GM21717 (cell line): ENCODE measurements around the gene SMCP.

Source experiments
- ATAC-seq: cut with Tn5 transposase; IDR thresholded peaks from one replicate; pipeline ENCODE4 v1.9.1; 2021; ENCODE audit warnings: mild to moderate bottlenecking, moderate library complexity; ENCODE audit not compliant: unreplicated experiment

Gene SMCP, protein sequence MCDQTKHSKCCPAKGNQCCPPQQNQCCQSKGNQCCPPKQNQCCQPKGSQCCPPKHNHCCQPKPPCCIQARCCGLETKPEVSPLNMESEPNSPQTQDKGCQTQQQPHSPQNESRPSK

DNA sequence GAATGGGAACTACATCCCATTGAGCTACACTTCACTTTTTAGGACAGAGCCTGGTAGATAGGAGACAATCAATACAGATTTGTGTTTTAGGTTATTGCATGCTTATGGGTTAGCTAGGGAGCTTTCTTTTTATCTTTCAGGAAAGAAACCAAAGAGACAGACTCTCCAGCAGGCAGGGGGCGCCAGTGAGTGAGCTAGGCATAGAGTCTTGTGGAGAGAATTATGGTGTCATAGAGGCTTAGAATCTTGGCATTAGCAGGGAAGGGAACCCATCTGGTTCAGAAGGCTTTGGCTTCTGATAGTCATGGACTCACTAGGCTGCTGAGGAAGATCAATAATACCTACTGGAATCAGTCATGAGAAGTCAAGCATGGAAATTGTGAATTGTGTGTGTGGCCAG is at the start of gene SMCP:
Gene SMCP (plus strand): TSS at position 281 of the 400 bp plus-strand sequence. CDS start 6,101 bp downstream, outside the sequence.
- ATAC-seq = no peak

DNA sequence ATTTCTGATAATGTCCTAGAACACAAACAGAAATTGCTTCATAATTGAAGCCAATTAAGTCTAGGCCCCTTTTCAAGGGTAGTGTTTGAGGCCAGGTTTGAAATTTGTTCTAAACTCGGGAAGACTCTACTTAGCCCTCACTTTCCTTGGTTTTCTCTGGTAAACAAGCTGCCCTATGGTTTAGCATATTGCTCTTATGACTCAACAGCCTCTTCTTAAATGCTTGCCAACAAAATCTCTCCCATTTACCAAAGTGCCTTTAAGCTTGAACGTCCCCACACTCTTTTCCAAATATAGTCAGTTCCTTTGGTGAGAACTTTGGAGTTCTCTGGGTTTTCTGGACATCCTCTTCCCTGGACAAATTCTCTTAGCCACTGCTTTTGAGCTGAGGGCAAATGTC is 41.3 kb upstream of the SMCP start:
- ATAC-seq = no peak

DNA sequence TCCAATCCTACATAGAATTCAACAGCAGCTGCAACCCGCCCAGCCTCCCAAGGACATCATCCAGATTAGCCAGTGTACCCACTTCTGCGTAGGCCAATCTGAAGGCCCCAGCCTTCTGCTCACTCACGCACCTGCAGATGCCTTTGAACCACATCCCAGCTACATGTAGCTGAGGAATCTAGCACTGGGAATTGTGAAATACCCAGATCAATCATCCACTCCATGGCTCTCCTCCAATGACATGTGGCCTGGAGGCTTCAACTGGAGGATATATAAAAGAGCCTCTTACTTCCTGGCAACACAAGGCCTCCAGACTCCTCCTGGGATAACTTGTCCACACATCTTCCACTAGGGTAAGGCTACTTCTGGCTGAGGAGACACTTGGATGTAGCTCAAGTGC is 35.6 kb upstream of the SMCP start, which contains the start of gene LCE6A:
Gene LCE6A (plus strand): TSS at position 301 of the 400 bp plus-strand sequence. CDS start 665 bp downstream, outside the sequence.
- no peak for ATAC-seq

DNA sequence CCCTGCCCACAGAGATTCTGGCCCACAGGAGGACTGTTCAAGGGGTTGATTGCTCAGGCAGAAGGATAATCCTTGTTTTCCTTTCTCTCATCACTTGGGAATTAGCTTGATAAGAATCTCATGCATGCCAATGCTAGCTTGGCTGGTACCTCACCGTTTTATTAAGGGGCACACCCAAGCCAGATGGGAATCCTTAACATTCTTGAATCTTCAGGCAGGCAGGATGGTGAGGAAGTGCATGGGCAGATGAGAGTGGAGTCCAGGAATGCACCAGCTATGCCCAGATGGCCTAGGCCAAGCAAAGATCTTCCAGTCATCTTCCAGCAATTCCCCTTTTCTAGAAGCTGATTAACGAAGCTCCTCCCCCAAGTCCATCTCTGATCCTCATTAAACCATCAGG is 22.5 kb upstream of the SMCP start:
- no peak for ATAC-seq

DNA sequence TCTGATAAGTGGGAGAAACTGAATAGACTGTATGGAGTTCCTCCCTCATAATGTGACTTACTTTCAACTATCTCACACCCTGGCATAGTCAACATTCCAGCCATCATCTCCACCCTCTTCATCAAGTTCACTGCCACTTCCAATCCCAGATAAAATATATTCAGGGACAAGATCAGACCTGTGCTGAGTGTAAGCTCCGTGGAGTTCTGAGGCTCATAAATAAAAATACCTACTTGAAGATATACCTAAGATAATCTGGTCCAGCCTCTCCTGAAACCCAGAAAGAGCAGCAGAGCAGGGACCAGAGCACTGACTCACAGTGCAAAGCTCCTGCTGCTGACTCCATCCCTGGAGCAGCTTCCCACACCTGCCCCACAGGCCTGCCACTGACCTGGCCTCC is 20.1 kb upstream of the SMCP start:
- no peak for ATAC-seq

DNA sequence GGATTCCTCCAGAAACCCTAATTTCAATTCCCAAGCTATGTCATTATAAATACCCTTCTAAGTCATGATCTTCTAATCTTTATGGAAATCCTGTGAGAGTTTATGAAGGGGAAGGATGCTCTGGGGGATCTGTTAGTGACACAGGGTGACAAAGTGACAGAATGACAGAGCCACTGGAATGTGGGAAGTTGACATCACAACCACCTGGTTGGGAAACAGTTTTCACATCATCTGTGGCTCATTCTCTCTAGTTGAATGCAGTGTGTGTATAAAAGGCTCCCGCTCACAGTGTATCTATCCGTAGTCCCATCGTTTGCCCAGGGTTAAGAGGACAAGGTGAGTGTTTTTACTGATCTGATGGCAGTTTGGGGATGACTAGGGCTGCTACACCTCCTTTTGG is 18.4 kb upstream of the SMCP start, which contains the start of gene LCE7A:
Gene LCE7A (plus strand): TSS at position 301 of the 400 bp plus-strand sequence. CDS start 702 bp downstream, outside the sequence.
- no peak for ATAC-seq

DNA sequence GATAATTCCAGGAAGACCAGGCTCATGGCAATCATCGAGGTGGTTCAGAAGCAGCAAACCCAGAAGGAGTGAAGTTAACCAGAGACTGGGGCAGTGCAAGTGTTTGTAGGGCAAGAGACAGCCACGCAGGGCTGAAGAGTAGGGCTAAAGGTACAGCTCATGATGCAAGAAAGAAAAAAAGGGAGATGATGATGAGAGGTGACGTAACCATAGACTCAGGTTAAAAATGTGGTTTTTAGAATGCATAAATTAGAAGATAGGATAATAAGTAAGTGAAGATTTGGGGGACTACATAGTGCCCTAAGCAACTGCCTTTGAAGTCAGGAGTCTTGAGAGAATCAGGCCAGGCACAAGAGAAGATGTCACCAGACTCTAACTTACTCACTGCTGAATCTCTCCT is 18.0 kb upstream of the SMCP start:
- no peak for ATAC-seq

DNA sequence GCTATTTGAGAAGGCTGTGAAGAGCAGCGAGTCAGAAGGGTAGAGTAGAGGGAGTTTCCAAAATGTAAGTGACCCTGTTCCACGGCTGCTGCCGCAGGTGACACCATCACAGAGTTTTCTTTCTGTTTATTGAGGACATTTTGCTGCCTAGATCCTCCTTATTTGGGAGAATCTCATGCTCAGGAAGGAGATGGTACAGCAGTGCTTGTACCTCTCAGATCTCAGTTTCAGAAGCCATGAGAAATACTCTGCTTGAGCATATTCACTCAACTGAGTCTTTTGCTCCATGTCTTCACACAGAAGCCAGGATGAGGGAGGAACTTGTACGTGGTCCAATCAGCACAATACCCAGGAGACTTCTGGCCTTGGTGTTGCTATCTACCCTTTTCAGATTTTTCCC is 16.7 kb upstream of the SMCP start:
- ATAC-seq = no peak

DNA sequence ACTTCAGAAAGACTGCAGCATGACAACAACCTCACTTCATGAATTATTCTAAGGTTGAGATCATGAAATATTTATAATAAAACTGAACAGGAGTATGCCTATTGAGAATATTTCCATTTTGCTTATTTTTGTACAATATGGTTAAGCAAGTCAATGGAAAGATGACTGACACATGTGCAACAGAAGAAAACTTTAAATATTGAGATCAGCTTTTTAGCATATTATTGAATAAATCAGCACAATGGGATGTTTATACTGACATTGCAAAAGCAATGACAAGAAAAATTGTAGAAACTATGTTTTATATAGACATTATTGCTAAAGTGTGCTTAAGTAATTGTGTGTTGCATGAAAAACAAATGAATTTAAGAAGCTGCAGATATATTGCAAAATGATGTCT is 13.7 kb upstream of the SMCP start:
- no peak for ATAC-seq

DNA sequence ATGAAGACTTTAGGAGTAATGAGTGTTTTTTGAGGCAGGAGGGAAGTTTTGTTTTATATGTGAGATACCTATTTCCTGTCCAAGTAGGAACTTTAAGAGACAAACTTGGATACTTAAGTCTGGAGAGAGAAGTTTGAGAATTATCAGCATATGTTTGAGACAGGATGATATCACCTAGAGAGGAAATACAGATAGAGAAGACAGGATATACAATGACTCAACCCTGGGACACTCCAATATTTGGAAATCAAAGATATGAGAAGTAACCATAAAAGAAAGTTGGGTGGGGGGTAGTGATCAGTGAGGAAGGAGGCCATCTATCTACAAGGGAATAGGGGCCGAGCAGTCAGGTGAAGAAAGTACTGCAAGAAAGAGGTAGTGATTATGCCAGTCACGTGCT is 11.8 kb upstream of the SMCP start:
- ATAC-seq = no peak

DNA sequence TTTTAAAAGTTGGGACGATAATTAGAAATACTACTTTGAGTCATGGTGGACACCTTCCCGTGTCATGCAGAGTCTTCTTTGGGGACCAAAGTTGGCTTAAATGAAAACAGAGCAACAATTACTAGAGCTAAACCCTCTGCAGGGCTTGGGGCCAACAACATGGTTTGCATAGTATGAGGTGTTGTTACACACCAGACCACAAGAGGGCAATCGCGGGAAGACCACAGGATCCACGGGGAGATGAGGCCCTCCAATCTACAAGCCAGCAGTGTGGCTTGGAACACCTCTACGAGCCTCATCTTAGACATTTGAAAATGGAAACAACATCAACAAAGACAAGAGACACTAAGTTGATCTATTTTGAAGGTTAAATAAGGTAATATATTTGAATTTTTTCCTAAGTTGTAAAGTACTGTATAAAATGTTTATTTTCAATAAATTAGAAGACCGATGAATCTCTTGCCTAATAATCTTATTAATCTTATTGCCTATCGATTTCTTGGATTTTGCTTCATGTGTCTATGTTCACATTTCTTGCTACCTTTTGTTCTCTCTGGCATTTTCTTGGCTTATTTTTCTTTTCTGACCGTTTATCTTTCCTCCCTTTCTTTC is 8.2 kb upstream of the SMCP start:
- ATAC-seq = no peak

DNA sequence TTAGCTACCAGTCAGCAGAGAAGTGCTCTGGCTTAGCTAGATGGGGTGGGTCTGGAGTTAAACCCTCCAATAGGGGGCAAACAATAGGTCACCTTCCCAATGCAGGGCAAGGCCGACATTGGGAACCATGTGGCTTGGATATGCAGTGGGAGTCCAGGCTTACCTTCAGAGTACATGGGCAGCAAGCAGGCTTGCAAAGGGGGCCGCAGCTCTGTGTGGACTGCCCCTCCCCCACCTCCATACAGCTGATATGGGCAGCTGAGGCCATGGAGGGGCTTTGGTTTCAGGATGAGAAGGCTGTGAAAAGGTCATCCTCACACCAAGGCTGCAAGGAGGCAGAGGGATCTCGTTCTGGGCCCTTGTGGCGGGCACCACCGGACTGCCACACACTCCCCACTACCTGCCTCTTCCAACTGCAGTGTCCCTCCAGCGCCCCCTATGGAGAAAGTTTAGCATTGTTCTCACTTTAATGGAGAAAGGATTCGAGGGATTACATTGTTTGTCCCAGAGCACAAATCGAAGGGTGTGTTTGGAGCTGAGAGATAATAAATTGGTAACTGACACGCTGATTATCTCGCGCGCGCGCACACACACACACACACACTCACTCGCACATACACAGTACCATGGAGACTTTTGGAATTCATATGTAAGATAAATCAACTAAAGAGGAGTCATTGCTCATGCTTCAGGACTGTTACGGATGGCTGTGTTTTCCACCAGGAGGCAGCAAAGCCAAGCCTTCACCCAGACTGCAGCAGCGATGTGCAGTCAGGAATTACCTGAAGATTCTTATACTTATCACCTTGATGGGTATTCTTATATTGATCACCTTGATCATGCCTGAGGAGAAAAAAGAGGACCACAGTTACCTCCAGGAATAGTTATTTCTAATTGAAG is 7.0 kb upstream of the SMCP start:
- ATAC-seq = no peak

DNA sequence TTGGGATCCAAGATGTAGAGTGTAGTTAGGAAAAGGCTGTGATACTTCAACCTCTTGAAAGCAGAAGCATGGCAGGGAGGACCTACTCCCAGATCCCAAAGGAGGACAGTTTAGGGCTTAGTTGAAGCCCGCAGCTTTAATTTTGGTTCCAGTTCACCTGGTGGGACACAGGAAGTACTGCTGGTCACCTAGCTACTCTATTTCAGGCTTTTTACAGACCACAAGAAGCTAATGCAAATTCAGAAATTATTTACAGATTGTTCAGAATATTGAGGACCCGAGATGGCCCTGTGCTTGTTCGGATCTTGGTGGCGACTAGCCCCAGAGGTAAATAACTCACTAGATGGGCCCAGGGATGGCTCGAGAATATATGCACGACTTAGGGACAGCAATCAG is 6.4 kb upstream of the SMCP start:
- ATAC-seq = no peak

DNA sequence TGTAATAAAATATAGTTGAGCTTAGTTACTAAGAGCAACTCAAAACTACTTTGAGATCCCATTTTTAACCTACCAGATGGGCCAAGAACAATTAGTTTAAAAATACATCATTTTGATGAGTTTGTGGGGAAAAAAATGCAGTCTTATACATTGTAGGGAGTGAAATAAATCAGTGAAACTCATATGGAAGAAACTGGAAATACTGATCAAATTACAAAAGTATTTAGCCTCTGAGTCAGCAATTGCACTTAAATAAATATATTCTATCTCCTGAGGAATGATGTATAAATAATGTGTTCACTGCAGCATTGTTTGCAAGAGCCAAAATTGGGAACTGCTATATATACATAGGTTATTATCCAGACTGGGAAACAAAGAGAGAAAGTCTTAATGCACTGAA is 4.6 kb upstream of the SMCP start:
- no peak for ATAC-seq

DNA sequence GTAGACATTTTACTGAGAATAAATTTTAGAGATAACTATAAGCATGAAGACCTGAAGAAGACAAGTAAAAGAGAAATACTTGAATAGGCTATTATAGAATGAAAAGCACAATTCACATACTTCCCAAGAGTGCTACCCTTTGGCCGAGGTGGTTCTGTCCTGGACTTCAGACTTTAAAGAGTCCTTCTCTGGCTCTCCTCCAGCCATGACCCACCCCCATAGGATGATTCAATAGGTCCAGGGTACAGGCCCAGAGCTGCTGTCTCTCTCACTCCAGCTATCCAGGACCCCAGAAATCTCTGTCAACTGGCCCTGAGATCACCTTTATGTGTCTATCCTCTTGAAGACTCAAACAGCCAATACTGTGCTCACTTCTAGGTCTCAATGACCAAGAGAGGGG is 1.3 kb upstream of the SMCP start:
- no peak for ATAC-seq

DNA sequence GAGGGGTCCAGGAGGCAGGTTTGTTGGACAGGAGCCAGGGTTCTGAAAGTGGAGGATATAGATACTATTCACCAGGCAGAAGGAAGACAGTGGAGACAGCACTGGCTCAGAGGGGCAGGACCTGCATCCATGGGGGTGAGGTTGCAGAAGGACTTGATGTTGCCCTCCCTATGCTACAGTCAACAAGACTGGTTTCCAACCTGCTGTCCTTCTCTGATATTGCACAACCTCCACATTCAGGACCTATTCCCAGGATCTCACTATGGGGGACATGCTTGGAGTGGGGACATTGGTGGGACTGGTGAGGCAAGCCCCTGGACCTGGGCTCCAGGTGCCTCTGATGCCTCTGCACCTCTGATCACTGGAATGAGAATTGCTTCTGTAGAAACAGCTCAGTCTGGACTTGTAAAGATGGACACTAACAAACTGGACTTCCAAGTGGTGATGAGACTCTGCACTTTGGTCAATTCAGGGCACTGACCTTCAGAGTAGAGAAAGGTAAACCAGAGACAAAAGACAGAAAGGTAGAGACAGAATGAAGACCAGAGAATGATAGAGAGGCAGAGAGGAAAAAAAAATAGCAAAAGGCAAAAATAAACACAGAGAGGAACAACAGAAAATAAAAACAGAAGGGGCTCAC is 1.6 kb downstream of the SMCP start:
- ATAC-seq = no peak

DNA sequence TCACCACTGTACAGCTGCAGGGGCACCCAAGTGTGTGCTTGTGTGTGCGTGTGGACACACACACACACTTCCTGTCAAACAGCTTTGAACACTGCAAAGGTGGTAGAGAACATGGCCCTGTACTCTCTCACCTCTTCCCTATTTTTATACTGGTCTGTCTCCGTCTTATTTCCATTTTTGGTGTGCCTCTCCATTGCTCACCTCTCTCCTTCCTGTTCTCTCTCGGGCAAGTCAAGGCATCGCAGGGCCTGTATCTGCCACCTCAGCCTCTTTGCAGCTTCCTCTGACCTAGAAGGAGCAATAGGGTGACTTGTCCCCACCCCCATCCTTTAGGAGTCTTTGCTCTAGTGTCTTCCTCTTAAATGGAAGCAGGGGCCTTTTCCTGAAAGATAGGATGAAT is 2.2 kb downstream of the SMCP start:
- ATAC-seq = no peak

DNA sequence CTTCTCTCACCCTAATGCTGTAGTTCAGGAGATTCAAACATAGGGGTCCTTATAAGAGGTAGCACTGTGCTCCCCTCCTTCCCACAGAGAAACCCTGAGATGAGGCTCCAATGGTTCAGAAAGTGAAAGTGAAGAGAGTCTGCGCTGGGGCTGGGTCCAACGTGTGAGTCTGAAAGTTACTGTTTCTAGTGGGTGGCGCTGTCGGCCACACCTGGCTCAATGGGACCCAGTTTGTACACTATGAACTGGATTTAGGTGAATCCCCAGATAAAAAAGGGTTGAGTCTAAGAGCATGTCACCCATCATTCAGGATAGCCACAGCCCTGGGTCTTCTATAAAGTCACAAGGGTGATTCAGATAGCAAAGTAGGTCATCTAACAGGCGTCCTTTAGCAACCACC is 2.8 kb downstream of the SMCP start:
- ATAC-seq = no peak

DNA sequence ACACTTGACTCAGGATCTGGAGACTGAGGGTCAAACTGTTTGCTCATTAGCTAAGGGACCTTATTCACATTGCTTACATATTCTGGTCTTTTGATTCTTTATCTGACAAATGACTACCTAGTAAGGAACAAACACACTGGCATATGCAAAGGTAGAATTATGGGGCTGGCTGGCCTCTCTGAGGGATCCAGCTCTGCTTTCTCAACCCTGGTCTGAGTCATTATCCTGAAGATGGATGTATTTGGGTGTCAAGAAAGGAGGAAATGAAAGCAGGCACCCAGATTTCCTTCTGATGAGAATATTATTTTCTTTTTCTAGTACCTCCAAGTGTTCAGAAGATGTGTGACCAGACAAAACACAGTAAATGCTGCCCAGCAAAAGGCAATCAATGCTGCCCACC is 6.0 kb downstream of the SMCP start:
- ATAC-seq = no peak

DNA sequence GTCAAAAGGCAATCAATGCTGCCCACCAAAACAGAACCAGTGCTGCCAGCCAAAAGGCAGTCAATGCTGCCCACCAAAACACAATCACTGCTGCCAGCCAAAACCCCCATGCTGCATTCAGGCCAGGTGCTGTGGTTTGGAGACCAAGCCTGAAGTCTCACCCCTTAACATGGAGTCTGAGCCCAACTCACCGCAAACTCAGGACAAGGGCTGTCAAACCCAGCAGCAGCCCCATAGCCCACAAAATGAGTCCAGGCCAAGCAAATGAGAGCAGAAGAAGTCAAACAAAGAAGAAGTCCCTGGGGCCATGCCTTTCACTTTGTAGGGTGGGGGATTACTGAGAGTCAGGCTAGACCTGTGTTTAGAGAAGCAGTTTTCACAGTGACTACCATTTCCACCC is 6.4 kb downstream of the SMCP start:
- no peak for ATAC-seq

DNA sequence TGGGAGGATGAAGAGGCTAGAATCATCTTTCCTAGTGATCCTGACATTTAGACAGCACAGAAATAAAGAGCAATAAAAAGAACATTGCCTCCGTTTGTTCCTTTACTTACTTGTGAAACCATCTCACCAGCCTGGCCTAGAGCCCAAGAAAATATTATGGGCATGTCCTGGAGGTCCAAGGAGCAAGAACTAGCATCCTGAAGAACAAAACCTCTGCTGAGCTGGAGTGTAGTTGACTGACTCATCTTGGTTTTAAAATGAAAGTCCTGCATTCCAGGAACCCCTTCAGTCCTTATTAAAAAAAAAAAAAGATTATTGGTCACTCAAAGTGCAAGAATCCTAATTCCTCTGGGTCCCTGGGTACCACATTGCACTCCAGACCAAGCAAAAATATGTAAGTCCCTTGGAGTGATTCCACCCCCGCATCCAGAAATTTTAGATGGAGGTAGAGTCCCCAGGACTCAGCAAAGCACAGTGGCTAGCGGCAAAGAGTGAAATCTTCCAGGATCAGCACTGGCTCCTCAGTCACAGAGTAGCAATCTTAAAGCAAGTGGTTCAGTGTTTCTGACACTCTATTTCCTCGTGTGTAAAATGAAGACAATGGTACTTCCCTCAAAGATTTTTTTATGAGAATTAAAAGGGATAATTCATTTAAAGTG is 7.0 kb downstream of the SMCP start:
- no peak for ATAC-seq
